Measurements from ENCODE around the gene XPNPEP2.
A peak's percentile ranks its signal among the peaks of the same experiment; 100 is the strongest.

XPNPEP2 gene

GRCh38 chrX:129777218-129778030, 38.6 kb downstream of the XPNPEP2 start:
- no peak overlapping the region for H3K4me3 ChIP-seq (ENCODE audit: low read length)
- TF ChIP-seq, protein P1, sequence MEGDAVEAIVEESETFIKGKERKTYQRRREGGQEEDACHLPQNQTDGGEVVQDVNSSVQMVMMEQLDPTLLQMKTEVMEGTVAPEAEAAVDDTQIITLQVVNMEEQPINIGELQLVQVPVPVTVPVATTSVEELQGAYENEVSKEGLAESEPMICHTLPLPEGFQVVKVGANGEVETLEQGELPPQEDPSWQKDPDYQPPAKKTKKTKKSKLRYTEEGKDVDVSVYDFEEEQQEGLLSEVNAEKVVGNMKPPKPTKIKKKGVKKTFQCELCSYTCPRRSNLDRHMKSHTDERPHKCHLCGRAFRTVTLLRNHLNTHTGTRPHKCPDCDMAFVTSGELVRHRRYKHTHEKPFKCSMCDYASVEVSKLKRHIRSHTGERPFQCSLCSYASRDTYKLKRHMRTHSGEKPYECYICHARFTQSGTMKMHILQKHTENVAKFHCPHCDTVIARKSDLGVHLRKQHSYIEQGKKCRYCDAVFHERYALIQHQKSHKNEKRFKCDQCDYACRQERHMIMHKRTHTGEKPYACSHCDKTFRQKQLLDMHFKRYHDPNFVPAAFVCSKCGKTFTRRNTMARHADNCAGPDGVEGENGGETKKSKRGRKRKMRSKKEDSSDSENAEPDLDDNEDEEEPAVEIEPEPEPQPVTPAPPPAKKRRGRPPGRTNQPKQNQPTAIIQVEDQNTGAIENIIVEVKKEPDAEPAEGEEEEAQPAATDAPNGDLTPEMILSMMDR (IDR thresholded peaks at IDR 0.05; ENCODE audit: insufficient read depth, low read depth, low read length, missing control alignments): no peak
- peak; percentile 22 for DNase-seq (ENCODE audit: low read depth)

DNA sequence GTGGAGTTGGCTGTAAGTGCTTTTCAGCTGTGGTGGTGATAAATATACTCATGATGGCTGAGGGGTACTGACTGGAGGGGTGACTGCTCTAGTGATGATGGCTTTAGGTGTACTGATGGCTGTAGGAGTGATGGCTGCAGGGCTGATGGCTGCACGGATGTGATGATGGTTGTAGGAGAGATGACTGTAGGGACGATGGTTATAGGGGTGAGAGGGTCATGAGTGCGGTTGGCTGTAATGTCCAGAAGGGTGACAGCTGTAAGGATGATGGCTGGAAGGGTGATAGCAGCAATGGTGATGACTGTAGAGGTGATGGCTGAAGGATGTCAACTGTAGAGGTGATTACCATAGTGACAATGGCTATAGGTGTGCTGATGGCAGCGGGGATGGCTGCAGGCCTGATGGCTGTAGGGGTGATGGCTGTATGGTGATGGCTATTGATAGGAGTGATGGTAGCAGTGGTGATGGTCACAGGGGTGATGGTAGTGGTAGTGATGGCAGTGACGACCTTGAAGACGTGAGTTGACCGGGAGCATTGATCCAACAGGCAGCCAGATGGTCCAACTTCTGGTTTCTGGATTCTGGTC, 40.4 kb downstream of the XPNPEP2 start:
- no peak for DNase-seq (ENCODE audit: low read depth)
- no peak overlapping the region for H3K4me3 ChIP-seq (ENCODE audit: low read length)
- TF ChIP-seq, protein P1 (IDR thresholded peaks at IDR 0.05; ENCODE audit: insufficient read depth, low read depth, low read length, missing control alignments): no peak

DNA sequence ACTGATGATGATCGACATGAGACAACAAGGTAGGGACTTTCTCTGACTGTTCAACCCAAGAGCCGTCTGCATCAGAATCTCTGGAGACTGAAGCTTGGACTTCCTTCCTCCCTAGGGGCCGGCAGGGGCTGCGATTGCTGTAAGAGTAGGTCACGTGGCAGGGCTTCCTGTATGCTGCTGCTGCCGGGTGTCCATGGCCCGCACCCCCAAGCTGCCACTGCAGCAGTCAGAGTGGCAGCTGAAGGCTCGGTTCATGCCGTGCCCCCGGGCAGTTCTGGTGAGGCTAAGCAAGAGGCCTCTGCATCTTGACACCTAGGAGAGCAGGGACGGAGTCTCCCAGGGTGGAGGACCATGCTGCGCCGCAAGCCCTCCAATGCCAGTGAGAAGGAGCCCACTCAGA, 41.0 kb downstream of the XPNPEP2 start, which contains the start of gene SASH3:
Gene SASH3 (plus strand): TSS at position 203 of the 400 bp plus-strand sequence. CDS start 149 bp downstream, at position 352.
- TF ChIP-seq, protein P1 (IDR thresholded peaks at IDR 0.05; ENCODE audit: insufficient read depth, low read depth, low read length, missing control alignments): no peak
- H3K4me3 ChIP-seq (ENCODE audit: low read length): no peak within 1 kb of the TSS
- DNase-seq (ENCODE audit: low read depth): no peak

- DNase-seq (ENCODE audit: low read depth): no peak
- TF ChIP-seq, protein P1 (IDR thresholded peaks at IDR 0.05; ENCODE audit: insufficient read depth, low read depth, low read length, missing control alignments): no peak
- H3K4me3 ChIP-seq (ENCODE audit: low read length): no peak overlapping the region
Measured at GRCh38 chrX:129780441-129781105, 41.8 kb downstream of the XPNPEP2 start.

DNA sequence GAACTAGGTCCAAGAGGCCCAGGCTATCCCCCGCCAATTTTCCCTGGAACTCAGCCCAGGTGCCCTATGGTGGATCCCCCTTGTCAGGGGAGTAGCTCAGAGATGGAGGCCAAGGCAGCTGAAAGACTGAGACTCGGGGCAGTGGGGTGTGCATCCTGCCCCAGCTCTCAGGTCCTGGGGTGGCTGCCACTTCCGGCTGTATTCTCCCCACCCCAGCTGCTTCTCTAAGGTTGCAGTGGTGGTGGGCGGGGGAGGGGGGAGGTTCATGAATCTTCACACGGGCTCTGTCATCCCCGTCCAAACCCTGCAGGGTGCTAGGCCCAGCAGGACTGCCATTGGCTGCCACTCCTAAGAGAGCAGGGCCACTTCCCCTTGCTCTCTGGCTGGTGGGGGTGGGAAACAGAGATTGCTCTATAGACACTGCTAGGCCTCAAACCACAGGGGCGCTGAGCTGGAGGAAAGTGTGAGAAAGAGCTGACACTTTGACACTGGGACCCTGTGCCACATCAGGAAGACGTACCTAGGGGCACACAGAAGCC, 42.4 kb downstream of the XPNPEP2 start:
- H3K4me3 ChIP-seq (ENCODE audit: low read length): no peak overlapping the region
- no peak for DNase-seq (ENCODE audit: low read depth)
- TF ChIP-seq, protein P1 (IDR thresholded peaks at IDR 0.05; ENCODE audit: insufficient read depth, low read depth, low read length, missing control alignments): no peak

- no peak overlapping the region for H3K4me3 ChIP-seq (ENCODE audit: low read length)
- no peak for DNase-seq (ENCODE audit: low read depth)
Measured at GRCh38 chrX:129781680-129782495, 43.1 kb downstream of the XPNPEP2 start.

More at GRCh38 chrX:129781680-129782495, 43.1 kb downstream of the XPNPEP2 start:
- TF ChIP-seq, protein P1 (IDR thresholded peaks at IDR 0.05; ENCODE audit: insufficient read depth, low read depth, low read length, missing control alignments): no peak

All from epithelial cell of esophagus (primary cell).